HFF-Myc (cell line): ENCODE results near the gene ZNF606.

Experiments used
- DNase-seq: peaks from one replicate; pipeline ENCODE4 v3.0.0-alpha.2; 2011; ENCODE audit warnings: low read depth; ENCODE audit errors: extremely low read depth
- H3K4me3 ChIP-seq: replicated peaks from 2 replicates; pipeline ENCODE4 v1.5.1; 2011; ENCODE audit warnings: low read depth, mild to moderate bottlenecking, control low read depth, low read length
- CTCF ChIP-seq: IDR thresholded peaks from 2 replicates; pipeline ENCODE4 v1.5.1; 2012; ENCODE audit warnings: mild to moderate bottlenecking, low read depth, low read length, control low read depth; ENCODE audit errors: missing control alignments

Gene ZNF606

GRCh38 chr19:58044391-58044790, 41.8 kb upstream of the ZNF606 start:
- DNase-seq, result no peak
- TF ChIP-seq CTCF, result no peak
- H3K4me3 ChIP-seq, result no peak overlapping the region

- no peak for TF ChIP-seq CTCF
- DNase-seq, result no peak
- H3K4me3 ChIP-seq, result no peak overlapping the region
Measured at GRCh38 chr19:58042495-58043340, 40.1 kb upstream of the ZNF606 start.

- TF ChIP-seq CTCF, result no peak
- H3K4me3 ChIP-seq, result no peak overlapping the region
- DNase-seq, result no peak
Measured at GRCh38 chr19:58040751-58041525, 38.3 kb upstream of the ZNF606 start.

DNA sequence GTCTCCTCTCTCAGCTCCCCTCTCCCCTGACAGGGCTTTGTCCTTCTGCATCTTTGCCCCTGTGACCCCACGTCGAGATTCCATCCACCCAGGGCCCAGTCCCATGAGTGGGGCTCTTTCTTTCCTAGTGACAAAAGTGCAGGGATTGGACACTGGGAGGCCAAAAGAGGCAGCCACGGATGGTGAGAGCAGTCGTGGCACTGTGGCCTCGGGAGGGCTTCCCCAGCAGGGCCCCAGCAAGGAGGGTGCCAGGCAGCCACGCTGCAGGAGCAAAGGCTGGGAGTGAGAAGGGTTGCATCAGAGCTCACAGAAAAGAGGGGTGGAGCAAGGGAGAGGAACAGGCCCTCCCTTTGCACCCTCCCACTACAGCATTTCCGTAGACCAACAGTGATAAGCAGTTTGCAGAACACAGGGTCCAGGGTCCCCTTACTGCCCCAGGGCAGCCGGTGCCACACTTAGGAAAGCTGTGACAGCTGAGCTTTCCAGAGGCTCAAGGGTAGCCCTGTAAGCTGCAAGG, 36.1 kb upstream of the ZNF606 start:
- no peak for DNase-seq
- TF ChIP-seq CTCF, result no peak
- H3K4me3 ChIP-seq, result no peak overlapping the region

- TF ChIP-seq CTCF, result no peak
- H3K4me3 ChIP-seq, result no peak overlapping the region
Measured at GRCh38 chr19:58037927-58038687, 35.5 kb upstream of the ZNF606 start.

DNA sequence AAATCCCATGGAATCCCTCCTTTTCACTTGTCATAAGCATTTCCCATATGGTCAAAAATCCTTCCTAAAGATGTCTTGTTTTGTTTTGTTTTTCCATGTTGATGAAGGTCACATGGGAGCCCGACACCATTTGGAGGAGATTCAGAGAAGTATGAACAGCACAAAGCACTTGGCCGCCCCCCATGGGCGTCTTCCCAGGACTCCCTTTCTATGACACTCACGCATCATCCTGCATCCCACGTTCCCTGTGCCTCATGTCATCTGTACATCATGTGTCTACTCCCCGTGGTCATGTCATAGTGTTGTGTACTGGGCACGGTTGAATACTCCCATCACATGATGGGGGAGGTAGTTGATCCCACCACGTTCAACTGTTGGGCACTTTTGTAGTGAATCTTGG, 33.2 kb upstream of the ZNF606 start:
- no peak for DNase-seq
- TF ChIP-seq CTCF, result no peak
- H3K4me3 ChIP-seq, result no peak overlapping the region

More at GRCh38 chr19:58037927-58038687, 35.5 kb upstream of the ZNF606 start:
- no peak for DNase-seq
